CD14-positive monocyte (primary cell): ENCODE results near the gene CDH2. TPM values are rescaled to one million over a fixed set of nuclear protein-coding genes. Genes with fewer than 3 reads are reported as not detected.

ENCODE experiments used
- DNase-seq, 3 donors: peaks; one replicate each; pipeline ENCODE4 v3.0.0-alpha.2; 2011 to 2022
- H2AFZ ChIP-seq: 2 replicates; pipeline ENCODE4 v1.6.0; 2012; ENCODE audit warnings: mild to moderate bottlenecking, low read depth, low read length, inconsistent platforms; ENCODE audit not compliant: insufficient read depth, poor library complexity, severe bottlenecking
- H3K27ac ChIP-seq, 2 donors: 1 replicate in 1 of 2; 2 replicates in 1 of 2; pipeline ENCODE4 v1.5.1; 2012 to 2013; ENCODE audit warnings: low read length in 2 of 2, control low read depth in 1 of 2, inconsistent platforms in 1 of 2, low read depth in 1 of 2, mild to moderate bottlenecking in 1 of 2
- H3K27me3 ChIP-seq, 2 donors: one replicate each; pipeline versions ENCODE4 v1.6.0 to v1.6.1; 2011 to 2013; ENCODE audit warnings: low read length in 2 of 2; ENCODE audit not compliant: control insufficient read depth in 2 of 2, insufficient read depth in 2 of 2
- H3K36me3 ChIP-seq, 2 donors: replicated peaks in 1 of 2; 1 replicate in 1 of 2; 2 replicates in 1 of 2; pipeline versions ENCODE4 v1.5.1 to v1.6.1; 2012 to 2013; ENCODE audit warnings: low read length in 2 of 2, control low read depth in 1 of 2, inconsistent platforms in 1 of 2, mild to moderate bottlenecking in 1 of 2; ENCODE audit not compliant: insufficient read depth in 2 of 2, control insufficient read depth in 1 of 2
- H3K4me1 ChIP-seq, 2 donors: 1 replicate in 1 of 2; 2 replicates in 1 of 2; pipeline versions ENCODE4 v1.5.1 to v1.6.1; 2012 to 2013; ENCODE audit warnings: low read length in 2 of 2, control low read depth in 1 of 2, inconsistent platforms in 1 of 2, mild to moderate bottlenecking in 1 of 2, moderate library complexity in 1 of 2; ENCODE audit not compliant: insufficient read depth in 2 of 2, control insufficient read depth in 1 of 2
- H3K4me2 ChIP-seq: replicated peaks from 2 replicates; pipeline ENCODE3; 2012; ENCODE audit warnings: low read length, moderate library complexity, mild to moderate bottlenecking; ENCODE audit not compliant: poor library complexity, severe bottlenecking; ENCODE audit errors: extremely low read depth
- H3K4me3 ChIP-seq, 3 experiments: fragments of 200-600 bp in 1 of 3; sonication (generic) in 1 of 3; replicated peaks in 1 of 3; 1 replicate in 2 of 3; 2 replicates in 1 of 3; pipeline ENCODE4 v1.5.1; 2011 to 2013; ENCODE audit warnings: low read length in 3 of 3, mild to moderate bottlenecking in 3 of 3, control low read depth in 2 of 3, low read depth in 2 of 3, inconsistent platforms in 1 of 3, moderate library complexity in 1 of 3
- H3K79me2 ChIP-seq: 2 replicates; pipeline ENCODE4 v1.6.0; 2012; ENCODE audit warnings: mild to moderate bottlenecking, control low read depth, inconsistent platforms, low read length, moderate library complexity; ENCODE audit not compliant: insufficient read depth
- H3K9ac ChIP-seq: 2 replicates; pipeline ENCODE4 v1.6.0; 2017; ENCODE audit warnings: low read length, mild to moderate bottlenecking; ENCODE audit not compliant: insufficient read depth, poor library complexity, severe bottlenecking
- H3K9me3 ChIP-seq, 2 donors: replicated peaks in 1 of 2; 1 replicate in 1 of 2; 2 replicates in 1 of 2; pipeline versions ENCODE4 v1.5.1 to v1.6.1; 2012 to 2013; ENCODE audit warnings: low read length in 2 of 2, control low read depth in 1 of 2; ENCODE audit not compliant: control insufficient read depth in 1 of 2, insufficient read depth in 1 of 2
- H4K20me1 ChIP-seq: 2 replicates; pipeline ENCODE4 v1.6.0; 2012; ENCODE audit warnings: mild to moderate bottlenecking, low read length, control low read depth, moderate library complexity; ENCODE audit not compliant: insufficient read depth
- H3K27ac Mint-ChIP-seq, 7 donors: one replicate each; pipeline ENCODE4 v1.8.0; 2020; ENCODE audit warnings: mild to moderate bottlenecking in 7 of 7, mixed read lengths in 7 of 7, moderate library complexity in 6 of 7, inconsistent platforms in 2 of 7
- H3K27me3 Mint-ChIP-seq, 3 donors: one replicate each; pipeline ENCODE4 v1.8.0; 2021 to 2022; ENCODE audit warnings: low read depth in 3 of 3, mild to moderate bottlenecking in 3 of 3, mixed read lengths in 3 of 3, moderate library complexity in 3 of 3, inconsistent platforms in 1 of 3
- H3K36me3 Mint-ChIP-seq, 2 donors: one replicate each; pipeline ENCODE4 v1.8.0; 2020; ENCODE audit warnings: mixed read lengths in 2 of 2, inconsistent platforms in 1 of 2, mild to moderate bottlenecking in 1 of 2
- H3K4me1 Mint-ChIP-seq: one replicate; pipeline ENCODE4 v1.8.0; 2020; ENCODE audit warnings: mild to moderate bottlenecking, mixed read lengths
- H3K4me3 Mint-ChIP-seq, 2 donors: one replicate each; pipeline ENCODE4 v1.8.0; 2020; ENCODE audit warnings: mild to moderate bottlenecking in 2 of 2, mixed read lengths in 2 of 2, moderate library complexity in 1 of 2
- H3K9me3 Mint-ChIP-seq, 7 donors: one replicate each; pipeline ENCODE4 v1.8.0; 2020 to 2022; ENCODE audit warnings: mixed read lengths in 7 of 7, mild to moderate bottlenecking in 6 of 7, moderate library complexity in 6 of 7, inconsistent platforms in 2 of 7
- WGBS: methylation state at CpG from one replicate; pipeline ENCODE4 v1.1.5; 2013; ENCODE audit warnings: missing lambda C conversion rate; ENCODE audit not compliant: insufficient coverage; 5-methylcytosine and 5-hydroxymethylcytosine counted together
- intact Hi-C, 2 donors: fragments of 100-400 bp; cut with micrococcal nuclease; formaldehyde crosslinking; loops; one replicate each; pipeline versions ENCODE4 v1.15.0 to v1.15.1; 2023
- polyA plus RNA-seq, 3 donors: library from polyadenylated mRNA; depleted of rRNA in 1 of 3; unstranded in 2 of 3; stranded (reverse) in 1 of 3; fragments of 300-500 nt in 2 of 3; fragments of >200 nt in 1 of 3; fragmentation: Illumina TruSeq in 2 of 3; gene quantifications; 1 replicate in 2 of 3; 2 replicates in 1 of 3; pipeline ENCODE4 v1.2.3, GENCODE V29; 2012 to 2021
- TF ChIP-seq, protein P1 (sequence below): fragments of 200-600 bp; IDR thresholded peaks from one replicate; pipeline ENCODE4 v1.8.0; 2022; ENCODE audit warnings: antibody characterized with exemption, mild to moderate bottlenecking

CDH2 gene
- polyA plus RNA-seq, 3 donors: 0.03 to 0.32 (median 0.08) TPM

DNA sequence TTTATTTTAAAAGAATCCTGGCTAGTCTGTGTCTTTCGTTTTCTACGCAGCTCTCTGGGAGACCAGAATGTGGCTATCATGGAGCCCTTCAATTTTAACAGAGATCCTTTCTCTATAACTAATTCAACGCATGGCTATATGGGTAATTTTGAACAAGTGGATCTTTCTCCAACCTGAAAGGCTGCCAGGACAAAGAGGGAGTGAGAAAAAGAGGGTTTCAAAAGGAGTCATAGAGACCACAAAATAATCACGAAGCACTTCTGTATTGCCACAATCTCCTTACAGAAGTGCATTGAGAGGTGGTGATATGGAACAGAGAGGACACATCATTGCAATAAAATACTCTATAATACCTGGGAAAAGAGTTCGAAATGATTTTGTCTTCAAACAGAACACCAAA, 21.7 kb upstream of the CDH2 start:
- H2AFZ ChIP-seq: no peak overlapping the region
- H3K79me2 ChIP-seq: no peaks in the 10 kb centered on the region
- DNase-seq: no peak
- Mint-ChIP-seq H3K9me3 (peaks cover 0 to 3% (median 0%) of the 10 kb centered on the region in 7 donors), H3K27ac (no peak overlapping the region), H3K27me3 (peaks cover 0 to 3% (median 2%) of the 10 kb centered on the region in 3 donors), H3K36me3 (no peaks in the 10 kb centered on the region), H3K4me3 (no peak overlapping the region), H3K4me1 (no peaks in the 10 kb centered on the region)
- no peak overlapping the region for H3K9ac ChIP-seq
- intact Hi-C loops: no loop called here
- H3K27me3 ChIP-seq: no peaks in the 10 kb centered on the region
- TF ChIP-seq, protein P1, sequence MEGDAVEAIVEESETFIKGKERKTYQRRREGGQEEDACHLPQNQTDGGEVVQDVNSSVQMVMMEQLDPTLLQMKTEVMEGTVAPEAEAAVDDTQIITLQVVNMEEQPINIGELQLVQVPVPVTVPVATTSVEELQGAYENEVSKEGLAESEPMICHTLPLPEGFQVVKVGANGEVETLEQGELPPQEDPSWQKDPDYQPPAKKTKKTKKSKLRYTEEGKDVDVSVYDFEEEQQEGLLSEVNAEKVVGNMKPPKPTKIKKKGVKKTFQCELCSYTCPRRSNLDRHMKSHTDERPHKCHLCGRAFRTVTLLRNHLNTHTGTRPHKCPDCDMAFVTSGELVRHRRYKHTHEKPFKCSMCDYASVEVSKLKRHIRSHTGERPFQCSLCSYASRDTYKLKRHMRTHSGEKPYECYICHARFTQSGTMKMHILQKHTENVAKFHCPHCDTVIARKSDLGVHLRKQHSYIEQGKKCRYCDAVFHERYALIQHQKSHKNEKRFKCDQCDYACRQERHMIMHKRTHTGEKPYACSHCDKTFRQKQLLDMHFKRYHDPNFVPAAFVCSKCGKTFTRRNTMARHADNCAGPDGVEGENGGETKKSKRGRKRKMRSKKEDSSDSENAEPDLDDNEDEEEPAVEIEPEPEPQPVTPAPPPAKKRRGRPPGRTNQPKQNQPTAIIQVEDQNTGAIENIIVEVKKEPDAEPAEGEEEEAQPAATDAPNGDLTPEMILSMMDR: no peak
- no peaks in the 10 kb centered on the region for H3K4me1 ChIP-seq
- no peak overlapping the region for H3K4me2 ChIP-seq
- no peak overlapping the region for H3K27ac ChIP-seq
- H3K4me3 ChIP-seq: no peak overlapping the region
- WGBS: no CpG with 5 or more reads among the region's 5 CpGs
- no peaks in the 10 kb centered on the region for H4K20me1 ChIP-seq
- no peaks in the 10 kb centered on the region for H3K9me3 ChIP-seq
- no peaks in the 10 kb centered on the region for H3K36me3 ChIP-seq

DNA sequence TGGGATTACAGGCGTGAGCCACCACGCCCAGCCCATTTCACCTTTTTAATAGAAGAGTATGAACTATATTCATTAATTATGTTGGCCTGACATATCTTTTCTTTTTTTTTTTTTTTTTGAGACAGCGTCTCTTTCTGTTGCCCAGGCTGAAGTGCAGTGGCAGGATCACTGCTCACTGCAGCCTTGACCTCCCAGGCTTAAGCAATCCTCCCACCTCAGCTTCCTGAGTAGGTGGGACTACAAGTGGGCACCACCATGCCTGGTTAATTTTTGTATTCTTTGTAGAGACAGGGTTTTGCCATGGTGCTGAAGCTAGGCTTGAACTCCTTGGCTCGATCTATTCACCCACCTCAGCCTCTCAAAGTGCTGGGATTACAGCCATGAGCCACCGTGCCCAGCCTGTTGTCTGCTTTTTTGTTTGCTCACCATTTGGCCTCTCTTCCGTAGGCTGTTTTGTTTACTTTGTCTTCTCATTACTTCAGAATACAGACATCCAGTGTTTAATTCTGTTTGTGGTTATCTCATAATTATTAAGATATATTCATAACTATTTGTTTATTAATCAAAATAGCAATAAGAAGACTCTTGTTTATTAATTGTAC, 16.3 kb upstream of the CDH2 start:
- Histone ChIP-seq H3K9me3 (no peaks in the 10 kb centered on the region), H3K4me1 (no peaks in the 10 kb centered on the region), H3K9ac (no peak overlapping the region), H3K36me3 (no peaks in the 10 kb centered on the region), H3K27ac (no peak overlapping the region), H3K4me2 (no peak overlapping the region), H3K4me3 (no peak overlapping the region), H4K20me1 (no peaks in the 10 kb centered on the region), H2AFZ (no peak overlapping the region), H3K27me3 (no peaks in the 10 kb centered on the region), H3K79me2 (no peaks in the 10 kb centered on the region)
- Mint-ChIP-seq H3K27ac (no peak overlapping the region), H3K36me3 (no peaks in the 10 kb centered on the region), H3K4me3 (no peak overlapping the region), H3K27me3 (peaks cover 2 to 3% (median 2%) of the 10 kb centered on the region in 3 donors), H3K9me3 (no peaks in the 10 kb centered on the region), H3K4me1 (no peaks in the 10 kb centered on the region)
- DNase-seq: no peak
- intact Hi-C loops: no loop called here
- TF ChIP-seq, protein P1: no peak
- WGBS: no CpG with 5 or more reads among the region's 6 CpGs
